T-helper 9 cell (primary cell): Measurements from ENCODE around the gene ASIC4.

Experiments
- DNase-seq: peaks from one replicate; pipeline ENCODE4 v3.0.0-alpha.2; 2020

The ASIC4 gene

DNA sequence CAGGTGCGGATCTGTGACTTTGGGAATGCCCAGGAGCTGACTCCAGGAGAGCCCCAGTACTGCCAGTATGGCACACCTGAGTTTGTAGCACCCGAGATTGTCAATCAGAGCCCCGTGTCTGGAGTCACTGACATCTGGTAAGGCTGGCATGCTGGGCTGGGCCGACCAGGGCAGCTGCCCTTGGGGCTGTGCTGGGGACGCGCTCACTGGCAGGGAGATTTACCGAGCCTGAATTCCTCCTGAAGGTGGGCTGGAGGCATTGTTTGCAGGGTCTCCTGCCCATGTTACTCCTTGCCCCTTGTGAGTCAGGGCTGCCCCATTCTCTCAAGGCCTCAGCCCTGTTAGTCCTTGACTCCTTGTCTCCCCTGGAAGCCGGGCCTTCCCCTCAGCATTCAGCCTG is 34.3 kb upstream of the ASIC4 start:
- no peak for DNase-seq

DNA sequence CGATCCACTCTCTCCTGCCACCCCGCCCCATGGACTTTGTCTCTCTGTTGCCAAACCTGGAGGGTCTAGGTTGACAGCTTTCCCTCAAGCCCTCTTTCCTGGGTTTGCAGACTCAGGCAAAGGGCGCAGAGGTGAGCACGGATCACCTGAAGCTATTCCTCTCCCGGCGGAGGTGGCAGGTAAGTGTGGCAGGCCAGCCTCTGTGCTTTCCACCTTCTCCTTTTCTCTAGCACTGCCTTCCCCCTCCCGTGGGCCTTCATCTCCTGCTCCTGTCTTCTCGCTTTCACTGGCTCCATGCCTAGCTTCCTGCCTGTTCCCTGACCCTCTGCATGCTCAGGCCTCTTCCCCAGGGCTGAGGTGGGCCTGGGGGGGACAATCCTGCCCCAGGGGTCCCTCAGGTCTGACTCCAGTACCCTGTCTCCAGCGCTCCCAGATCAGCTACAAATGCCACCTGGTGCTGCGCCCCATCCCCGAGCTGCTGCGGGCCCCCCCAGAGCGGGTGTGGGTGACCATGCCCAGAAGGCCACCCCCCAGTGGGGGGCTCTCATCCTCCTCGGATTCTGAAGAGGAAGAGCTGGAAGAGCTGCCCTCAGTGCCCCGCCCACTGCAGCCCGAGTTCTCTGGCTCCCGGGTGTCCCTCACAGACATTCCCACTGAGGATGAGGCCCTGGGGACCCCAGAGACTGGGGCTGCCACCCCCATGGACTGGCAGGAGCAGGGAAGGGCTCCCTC is 31.4 kb upstream of the ASIC4 start:
- no peak for DNase-seq

- no peak for DNase-seq
Measured at GRCh38 chr2:219483451-219484342, 30.6 kb upstream of the ASIC4 start.

GRCh38 chr2:219484343-219485200 is 29.7 kb upstream of the ASIC4 start:
- DNase-seq: no peak

DNA sequence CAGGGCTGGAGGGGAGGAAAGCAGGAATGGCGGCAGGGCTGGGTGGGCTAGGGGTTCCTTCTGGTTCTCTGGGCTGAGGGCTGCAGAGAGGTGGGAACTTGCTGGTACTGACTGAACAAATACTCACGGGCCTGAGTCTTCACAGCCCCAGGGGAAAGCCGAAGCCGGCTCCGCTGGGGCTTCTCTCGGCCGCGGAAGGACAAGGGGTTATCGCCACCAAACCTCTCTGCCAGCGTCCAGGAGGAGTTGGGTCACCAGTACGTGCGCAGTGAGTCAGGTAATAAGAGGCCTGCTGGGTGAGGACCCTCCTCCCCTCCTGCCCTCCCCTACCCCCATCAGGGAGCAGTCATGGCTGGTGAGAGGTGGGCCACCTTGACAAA is 29.1 kb upstream of the ASIC4 start:
- DNase-seq: no peak

DNA sequence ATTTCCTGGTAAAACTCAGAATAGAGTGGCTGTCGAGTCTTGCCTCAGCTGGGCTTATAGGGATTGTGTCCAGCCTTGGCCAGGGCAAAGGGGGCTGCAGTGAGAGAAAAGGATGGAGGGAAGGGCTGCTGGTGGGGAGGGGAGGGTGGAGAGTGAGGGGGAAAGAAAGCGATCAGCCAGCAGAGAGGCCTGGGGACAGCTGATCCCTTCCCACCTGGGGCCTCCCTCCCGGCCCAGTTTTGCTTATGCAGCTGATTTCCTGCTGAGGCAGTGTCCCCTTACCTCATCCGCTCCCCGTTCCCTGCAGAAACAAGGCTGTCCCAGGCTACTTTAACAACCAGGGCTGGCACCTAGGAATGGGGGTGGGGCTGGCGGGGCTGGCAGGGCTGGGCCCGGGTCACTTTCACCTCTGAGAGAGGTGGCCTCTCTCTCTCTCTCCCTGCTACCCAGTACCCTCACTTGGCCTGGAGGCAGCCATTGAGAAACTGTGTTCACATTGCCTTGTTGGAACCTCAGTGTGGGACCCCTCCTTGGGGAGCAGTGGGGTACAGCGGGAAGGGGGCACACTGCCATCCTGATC is 27.8 kb upstream of the ASIC4 start:
- no peak for DNase-seq

DNA sequence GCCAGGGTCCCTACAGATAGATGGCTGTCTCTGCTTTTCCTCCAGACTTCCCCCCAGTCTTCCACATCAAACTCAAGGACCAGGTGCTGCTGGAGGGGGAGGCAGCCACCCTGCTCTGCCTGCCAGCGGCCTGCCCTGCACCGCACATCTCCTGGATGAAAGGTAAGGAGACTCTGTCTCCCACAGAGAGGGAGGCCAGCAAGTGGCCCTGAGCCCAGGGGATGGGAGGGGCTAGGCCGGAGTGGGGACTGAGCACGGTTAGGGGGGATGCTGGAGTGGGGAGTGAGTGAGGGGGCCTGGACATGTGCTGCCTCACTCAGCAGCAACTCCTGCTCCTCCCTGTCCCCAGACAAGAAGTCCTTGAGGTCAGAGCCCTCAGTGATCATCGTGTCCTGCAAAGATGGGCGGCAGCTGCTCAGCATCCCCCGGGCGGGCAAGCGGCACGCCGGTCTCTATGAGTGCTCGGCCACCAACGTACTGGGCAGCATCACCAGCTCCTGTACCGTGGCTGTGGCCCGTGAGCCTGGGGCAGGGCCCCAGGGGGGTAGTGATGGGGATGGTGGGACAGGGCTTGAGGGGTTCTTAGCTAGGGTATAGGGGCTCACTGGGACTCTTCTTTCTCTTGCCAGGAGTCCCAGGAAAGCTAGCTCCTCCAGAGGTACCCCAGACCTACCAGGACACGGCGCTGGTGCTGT is 26.0 kb upstream of the ASIC4 start:
- DNase-seq: no peak

DNA sequence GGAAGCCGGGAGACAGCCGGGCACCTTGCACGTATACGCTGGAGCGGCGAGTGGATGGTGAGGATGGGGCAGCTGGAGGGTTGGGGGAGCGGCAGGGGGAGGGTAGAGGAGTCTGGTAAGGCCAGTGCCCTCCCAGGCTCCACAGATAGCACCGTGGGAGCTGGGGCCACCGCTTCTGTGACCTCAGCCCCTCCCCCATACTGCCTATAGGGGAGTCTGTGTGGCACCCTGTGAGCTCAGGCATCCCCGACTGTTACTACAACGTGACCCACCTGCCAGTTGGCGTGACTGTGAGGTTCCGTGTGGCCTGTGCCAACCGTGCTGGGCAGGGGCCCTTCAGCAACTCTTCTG is 25.5 kb upstream of the ASIC4 start:
- no peak for DNase-seq

- DNase-seq: no peak
Measured at GRCh38 chr2:219489315-219489714, 25.0 kb upstream of the ASIC4 start.

DNA sequence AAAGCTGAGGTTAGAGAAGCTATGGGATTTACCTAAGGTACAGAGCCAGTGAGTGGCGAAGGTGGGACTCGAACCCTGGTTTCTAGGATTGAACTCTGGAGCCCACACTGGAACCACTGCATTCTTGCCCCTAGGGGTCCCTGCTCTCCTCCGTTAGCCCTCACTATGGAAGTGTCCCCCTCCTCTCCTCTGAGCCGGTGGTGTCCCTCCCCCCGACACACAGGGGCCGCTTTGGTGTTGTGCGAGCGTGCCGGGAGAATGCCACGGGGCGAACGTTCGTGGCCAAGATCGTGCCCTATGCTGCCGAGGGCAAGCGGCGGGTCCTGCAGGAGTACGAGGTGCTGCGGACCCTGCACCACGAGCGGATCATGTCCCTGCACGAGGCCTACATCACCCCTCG is 24.1 kb upstream of the ASIC4 start:
- no peak for DNase-seq

DNA sequence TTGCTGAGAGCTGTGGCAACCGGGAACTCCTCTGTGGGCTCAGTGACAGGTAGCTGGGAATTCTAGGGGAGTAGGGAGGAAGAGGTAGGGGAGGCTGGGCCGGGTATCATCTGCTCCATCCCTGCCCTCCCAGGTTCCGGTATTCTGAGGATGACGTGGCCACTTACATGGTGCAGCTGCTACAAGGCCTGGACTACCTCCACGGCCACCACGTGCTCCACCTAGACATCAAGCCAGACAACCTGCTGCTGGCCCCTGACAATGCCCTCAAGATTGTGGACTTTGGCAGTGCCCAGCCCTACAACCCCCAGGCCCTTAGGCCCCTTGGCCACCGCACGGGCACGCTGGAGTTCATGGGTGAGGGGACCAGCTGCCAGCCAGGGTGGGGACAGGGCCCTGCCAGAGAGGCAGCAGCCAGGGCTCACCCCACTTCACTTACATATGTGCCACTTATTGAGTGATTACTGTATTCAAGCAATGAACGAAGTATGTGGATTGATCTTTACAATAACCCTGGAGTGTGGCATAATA is 23.6 kb upstream of the ASIC4 start:
- DNase-seq: no peak

DNA sequence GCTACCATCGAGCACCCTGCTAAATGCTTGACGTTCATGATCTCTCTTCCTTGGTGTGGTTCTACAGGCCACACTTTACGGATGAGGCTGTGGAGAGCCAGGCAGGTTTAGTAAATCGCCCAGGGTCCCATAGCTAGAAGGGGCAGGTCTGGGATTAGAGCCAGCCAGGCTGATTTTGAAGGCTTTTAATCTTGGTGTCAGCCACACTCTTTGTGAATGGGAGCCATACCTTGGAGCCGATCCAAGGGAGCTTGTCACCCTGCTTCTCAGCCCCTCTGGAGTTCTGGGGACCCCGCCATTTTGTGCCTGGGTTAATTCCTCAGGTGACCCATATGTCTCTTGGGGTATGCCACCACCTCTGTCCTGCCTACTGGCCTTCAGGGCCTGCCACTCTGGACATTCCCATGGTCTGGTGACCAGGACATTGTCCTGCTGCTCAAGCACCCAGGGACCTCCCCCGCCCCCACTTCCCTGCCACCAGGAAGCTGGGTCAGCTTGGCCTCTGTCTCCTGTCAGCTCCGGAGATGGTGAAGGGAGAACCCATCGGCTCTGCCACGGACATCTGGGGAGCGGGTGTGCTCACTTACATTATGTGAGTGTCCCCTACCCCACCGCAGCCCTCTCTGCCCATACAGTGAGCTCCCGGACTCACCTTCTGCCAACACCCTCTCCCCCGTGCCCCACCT is 22.9 kb upstream of the ASIC4 start:
- no peak for DNase-seq

DNA sequence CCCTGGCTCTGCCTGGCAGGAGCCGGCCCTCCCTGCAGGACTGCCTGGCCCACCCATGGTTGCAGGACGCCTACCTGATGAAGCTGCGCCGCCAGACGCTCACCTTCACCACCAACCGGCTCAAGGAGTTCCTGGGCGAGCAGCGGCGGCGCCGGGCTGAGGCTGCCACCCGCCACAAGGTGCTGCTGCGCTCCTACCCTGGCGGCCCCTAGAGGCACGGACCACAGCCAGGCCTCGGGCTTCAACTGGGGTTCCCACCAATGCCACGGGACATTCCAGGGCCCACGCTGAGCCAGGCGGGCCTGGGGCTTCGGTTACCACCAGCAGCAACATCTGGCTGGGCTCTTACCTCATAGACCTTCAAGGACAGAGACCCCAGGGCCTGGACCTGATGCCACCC is 21.7 kb upstream of the ASIC4 start:
- no peak for DNase-seq

DNA sequence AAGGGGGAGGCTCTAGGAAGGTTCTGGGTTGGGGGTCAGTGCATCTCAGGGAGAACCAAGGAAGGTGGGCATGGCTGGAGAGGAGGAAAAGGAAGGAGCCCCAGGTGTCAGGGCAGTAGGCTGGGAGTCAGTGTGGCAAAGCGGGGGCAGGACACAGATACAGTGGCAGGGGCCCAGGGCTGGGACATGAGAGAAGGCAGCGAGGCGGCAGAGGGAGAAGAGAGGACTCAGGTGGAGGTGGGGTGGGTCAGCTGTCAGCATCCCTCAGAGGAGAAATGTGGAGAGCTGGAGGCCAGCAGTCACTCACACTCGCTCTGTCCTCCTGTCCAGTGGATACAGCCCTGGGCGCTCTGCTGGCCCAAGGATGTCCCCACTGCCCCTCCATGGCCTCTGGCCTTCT is 21.2 kb upstream of the ASIC4 start:
- DNase-seq: no peak

DNA sequence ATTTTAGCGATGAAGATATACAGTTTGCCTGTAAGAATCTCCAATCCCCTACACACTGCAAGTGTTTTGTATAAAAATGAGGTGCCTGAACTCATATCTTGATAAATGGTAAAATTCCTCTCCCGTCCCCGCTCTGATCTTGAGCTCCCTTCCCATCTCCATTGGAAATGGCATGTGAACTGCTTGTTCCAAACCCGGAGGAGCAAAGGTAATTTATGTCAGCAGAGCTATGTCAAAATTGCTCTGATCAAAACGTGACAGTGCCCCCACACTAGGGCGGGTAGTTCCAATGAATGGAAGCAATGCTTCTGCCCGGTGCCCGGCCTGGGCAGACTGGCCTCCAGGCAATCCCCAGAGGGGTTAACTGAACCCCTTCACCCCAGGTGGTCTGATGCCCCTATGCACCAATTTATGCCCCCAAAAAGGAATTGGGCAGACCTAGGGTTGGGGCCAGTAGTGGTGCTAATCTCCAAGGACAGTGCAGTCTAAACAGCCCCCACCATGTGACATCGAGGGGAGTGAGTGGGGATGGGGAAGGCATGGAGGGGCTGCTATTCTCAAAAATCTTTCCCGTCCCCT is 19.2 kb upstream of the ASIC4 start:
- DNase-seq: no peak

- peak; percentile 41 for DNase-seq
Measured at GRCh38 chr2:219495531-219496122, 18.7 kb upstream of the ASIC4 start.

GRCh38 chr2:219496247-219496824 is 17.9 kb upstream of the ASIC4 start:
- no peak for DNase-seq

GRCh38 chr2:219496825-219497494 is 17.3 kb upstream of the ASIC4 start:
- no peak for DNase-seq

- DNase-seq: no peak
Measured at GRCh38 chr2:219497495-219498279, 16.6 kb upstream of the ASIC4 start.
